GM21786 (cell line): Measurements from ENCODE around the gene UPK1A.
"Not testable (repeated sequence)": the region's sequence is repeated elsewhere in the genome, so short reads cannot be mapped to it uniquely, and the experiment has no call there.

ENCODE experiments used
- ATAC-seq: cut with Tn5 transposase; IDR thresholded peaks from one replicate; pipeline ENCODE4 v1.9.1; 2021; ENCODE audit not compliant: unreplicated experiment

Gene UPK1A

DNA sequence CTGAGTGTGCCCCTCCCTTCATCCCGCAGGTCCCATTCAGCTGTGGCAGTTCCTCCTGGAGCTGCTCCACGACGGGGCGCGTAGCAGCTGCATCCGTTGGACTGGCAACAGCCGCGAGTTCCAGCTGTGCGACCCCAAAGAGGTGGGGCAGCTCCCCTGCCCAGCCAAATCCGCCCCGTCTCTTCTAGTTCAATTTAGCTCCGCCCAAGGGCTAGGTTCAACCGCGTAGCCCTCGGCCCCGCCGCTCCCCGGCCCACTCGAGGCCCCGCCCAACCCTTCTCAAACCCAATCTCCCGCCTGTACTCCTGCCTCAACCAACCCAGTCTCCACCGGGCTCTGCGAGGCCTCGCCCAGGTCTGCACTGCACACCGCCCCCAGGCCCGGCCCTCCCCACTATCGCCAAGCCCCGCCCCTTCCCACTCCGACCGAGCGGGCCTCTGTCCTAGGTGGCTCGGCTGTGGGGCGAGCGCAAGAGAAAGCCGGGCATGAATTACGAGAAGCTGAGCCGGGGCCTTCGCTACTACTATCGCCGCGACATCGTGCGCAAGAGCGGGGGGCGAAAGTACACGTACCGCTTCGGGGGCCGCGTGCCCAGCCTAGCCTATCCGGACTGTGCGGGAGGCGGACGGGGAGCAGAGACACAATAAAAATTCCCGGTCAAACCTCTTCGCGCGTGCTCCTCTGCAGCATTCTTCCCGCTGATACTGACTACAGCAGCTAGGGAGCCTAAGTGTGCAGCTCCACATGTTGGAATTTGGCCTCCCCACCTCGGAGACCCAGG lies 21.9 kb upstream of the UPK1A start:
- peak; percentile 68 for ATAC-seq

DNA sequence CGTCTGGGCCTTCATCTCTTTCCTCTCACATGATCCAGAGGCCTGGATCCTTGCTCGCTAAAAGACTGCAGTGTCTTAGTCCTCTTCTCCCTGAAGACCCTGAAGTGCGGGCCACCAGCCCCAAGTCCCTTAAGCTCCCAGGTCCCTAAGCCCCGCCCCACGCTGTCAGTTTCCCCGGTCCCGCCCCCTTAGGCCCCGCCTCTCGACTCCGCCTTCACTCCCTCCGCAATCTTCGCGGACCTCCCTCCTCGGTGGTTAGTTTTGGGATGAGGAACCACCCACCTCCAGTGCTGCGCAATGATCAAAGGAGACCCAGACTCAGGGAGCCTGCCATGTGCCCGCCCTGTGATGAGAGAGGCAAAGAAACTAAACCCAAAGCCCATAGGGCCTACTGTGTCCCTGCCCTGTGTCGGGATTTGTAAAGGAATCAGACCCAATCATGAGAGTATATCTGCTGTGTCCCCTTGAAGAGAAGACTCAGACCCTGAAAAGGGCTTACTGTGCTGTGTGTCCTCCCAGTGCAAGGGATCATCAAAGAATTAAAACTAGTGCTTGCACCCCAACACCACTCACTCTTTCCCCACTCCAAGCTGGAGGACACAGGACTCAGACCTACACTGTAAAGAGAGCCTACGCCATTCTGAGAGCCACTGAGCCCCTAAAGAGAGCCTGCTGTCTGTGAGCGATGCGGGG lies 21.2 kb upstream of the UPK1A start:
- no peak for ATAC-seq

DNA sequence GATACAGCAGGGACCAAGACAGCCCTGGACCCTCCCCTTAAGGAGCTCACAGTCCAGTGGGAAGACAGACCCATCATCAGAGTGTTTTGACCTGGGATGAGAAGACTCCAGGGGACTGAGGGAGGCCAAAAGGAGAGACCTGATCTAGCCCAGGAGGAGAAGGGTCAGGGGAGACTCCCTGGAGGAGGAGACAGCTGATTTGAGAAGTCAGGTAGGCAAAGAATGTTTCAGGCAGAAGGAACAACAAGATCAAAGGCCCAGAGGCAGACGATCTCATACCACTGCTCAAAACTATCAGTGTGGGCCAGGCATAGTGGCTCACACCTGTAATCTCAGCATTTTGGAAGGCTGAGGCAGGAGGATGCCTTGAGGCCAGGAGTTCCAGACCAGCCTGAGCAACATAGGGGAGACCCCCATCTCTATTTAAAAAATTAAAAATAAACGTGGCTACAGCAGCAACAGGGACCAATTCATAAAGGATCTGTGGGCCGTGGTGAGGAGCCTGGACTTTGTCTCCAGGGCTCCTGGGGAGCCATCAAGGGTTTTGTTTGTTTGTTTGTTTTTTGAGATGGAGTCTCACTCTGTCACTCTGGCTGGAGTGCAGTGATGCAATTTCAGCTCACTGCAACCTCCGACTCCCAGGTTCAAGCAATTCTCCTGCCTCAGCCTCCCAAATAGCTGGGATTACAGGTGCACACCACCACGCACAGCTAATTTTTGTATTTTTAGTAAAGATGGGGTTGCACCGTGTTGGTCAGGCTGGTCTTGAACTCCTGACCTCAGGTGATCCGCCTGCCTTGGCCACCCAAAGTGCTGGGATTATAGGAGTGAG lies 20.4 kb upstream of the UPK1A start:
- ATAC-seq = no peak

DNA sequence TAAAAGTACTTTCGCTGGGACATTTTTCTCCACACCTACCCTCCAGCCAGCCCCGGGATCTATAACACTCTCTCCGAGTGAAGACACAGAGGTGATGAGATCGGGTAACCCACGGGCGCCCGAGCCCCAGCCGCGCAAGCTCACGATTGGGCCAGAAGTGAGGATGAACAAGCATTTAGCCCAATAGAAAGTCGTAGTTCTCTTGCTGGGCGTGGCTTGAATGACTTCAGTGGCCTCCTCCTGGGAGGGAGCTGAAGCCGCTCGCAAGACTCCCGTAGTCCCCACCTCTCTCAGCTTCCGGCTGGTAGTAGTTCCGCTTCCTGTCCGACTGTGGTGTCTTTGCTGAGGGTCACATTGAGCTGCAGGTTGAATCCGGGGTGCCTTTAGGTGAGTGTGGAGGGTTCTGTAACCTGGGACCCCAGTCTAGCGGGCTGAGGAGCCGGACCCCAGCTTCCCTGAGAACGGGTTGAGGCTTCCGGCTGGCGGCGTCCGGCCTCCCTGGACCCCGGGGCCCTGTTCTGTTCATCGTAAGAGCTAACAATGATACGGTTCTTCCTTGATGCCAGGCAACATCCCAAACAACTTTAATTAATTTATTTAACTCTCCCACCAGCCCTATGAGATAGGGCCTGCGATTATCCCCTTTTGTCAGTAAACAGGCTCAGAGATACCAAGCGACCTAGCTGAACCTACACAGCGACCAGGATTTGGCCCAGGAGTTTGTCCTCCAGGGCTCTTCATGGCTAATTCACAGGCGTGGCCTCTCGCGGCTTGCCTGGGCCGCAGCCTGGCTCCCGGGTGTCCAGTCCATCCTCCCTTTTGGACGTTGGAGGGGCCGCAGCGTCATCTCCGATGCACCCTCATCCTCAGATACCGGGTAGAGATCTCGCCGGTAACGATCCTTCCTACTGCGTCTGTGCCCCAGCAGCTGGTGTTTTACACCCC lies 18.0 kb upstream of the UPK1A start, which contains the start of gene COX6B1:
TSS of gene COX6B1 (plus strand) at position 307 of the 945 bp plus-strand sequence. CDS start 2,921 bp downstream, outside the sequence.
- ATAC-seq = peak; percentile 49

DNA sequence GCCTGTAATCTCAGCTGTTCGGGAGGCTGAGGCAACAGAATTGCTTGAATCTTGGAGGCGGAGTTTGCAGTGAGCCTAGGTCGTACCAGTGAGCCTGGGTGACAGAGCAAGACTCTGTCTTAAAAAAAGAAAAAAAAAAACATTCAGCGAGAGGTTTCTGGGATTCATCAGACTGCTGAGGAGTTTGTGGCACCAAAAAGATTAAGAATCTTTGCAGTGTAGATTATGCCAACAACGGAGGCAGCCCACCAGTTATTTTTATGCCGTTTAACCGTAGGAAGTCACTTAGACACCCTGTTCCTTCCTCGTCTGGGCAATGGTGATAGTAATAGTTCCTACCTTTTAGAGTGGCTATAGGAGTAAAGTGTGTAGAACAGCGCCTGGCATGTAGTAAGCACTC lies 15.7 kb upstream of the UPK1A start:
- ATAC-seq = no peak

DNA sequence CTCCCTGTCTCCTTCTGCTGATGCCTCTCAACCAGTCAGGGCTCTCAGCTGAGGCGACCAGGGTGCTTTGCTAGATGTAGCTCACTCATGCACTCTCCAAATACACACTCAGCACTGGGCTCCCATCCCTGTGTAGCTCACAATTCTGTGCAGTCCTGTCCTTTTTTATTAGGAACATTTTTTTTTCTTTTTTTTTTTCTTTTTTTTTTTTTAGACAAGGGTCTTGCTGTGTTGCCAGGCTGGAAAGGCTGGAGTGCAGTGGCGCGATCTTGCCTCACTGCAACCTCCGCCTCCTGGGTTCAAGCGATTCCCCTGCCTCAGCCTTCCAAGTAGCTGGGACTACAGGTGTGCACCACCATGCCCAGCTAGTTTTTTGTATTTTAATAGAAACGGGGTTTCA lies 11.5 kb upstream of the UPK1A start:
- ATAC-seq = not testable (repeated sequence)

DNA sequence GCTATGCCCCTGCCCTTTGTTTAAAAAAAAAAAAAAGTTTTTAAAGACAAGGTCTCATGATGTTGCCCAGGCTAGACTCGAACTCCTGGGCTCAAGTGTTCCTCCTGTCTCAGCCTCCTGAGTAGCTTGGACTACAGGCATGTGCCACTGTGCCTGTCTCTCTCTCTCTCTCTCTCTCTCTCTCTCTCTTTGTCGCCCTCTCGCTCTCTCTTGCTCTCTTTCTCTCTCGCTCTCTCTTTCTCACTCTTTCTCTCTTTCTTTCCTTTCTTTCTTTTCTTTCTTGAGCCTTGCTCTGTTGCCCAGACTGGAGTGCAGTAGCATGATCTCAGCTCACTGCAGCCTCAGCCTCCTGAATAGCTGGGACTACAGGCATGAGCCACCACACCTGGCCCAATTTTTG lies 10.7 kb upstream of the UPK1A start:
- no peak for ATAC-seq

DNA sequence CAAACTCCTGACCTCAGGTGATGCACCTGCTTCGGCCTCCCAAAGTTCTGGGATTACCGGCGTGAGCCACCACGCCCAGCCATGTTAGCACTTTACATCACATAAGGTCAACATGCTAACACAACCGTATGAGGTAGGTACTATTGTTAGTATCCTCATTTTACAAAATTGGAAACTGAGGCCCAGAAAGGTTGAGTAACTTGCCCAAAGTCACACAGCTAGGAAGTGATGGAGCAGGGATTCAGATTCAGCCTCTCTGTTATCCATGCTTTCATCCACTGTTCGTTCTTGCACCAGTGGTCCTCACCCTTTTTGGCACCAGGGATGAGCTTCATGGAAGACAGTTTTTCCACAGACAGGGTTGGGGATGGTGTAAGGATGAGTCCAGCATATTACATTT lies 9.6 kb upstream of the UPK1A start:
- ATAC-seq = no peak

DNA sequence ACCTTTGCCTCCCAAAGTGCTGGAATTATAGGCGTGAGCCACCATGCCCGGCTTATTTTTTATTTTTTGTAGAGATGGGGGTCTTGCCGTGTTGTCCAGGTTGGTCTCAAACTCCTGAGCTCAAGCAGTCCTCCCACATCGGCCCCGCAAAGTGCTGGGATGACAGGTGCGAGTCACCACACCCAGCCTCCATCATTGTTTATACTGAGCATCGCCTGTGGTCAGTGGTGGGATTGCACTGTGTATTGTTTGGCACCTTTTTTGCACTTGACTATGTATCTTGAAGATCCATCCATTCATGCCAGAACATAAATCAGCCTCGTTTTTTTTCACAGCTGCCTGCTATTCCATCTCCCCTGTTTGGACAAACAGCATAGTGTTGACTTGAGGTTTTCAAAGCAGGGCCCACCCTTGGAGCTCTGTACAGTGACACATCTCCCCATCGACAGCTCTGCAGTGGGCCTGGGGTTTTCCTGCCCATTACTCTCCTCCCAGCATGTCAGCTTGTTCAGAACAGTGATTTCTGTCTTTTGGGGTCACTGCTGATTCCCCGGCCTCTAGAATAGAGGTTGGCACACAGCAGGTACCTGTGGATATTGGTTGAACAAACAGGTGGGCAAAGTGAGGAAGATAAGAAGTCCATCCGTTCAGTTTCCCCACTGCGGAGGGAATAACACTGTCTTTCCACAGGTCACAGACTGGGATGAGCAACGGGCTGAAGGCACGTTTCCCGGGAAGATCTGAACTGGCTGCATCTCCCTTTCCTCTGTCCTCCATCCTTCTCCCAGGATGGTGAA lies 8.2 kb upstream of the UPK1A start:
- ATAC-seq = no peak

DNA sequence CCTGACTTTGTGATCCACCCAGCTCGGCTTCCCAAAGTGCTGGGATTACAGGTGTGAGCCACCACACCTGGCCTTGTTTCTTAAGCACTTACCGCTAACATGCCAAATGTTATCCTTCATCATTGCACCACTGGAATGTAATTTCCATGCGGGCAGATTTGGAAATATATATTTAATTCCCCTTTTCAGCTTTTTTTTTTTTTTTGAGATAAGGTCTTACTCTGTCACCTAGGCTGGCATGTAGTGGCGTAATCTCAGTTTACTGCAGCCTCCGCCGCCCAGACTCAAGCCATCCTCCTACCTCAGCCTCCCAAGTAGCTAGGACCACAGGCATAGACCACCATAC lies 4.3 kb upstream of the UPK1A start:
- no peak for ATAC-seq

DNA sequence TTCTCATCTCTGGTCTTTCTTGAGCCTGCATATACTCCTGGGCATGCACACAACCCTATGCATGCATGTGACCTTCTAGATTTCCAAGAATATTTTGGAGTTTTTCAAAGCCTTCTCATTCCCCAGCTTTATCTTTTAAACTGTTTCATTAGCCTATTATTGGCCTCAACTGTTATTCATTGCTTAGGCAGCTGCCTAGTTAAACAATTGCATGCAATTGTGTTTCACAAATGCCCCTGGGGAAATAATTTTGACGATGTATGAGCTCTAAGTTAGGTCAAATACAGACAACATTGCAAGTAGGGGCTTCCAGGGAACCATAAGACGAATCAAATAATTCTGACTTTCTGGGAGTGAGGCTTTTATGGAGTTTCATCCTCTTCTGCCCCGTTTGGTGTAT lies 2.3 kb upstream of the UPK1A start:
- ATAC-seq = no peak

DNA sequence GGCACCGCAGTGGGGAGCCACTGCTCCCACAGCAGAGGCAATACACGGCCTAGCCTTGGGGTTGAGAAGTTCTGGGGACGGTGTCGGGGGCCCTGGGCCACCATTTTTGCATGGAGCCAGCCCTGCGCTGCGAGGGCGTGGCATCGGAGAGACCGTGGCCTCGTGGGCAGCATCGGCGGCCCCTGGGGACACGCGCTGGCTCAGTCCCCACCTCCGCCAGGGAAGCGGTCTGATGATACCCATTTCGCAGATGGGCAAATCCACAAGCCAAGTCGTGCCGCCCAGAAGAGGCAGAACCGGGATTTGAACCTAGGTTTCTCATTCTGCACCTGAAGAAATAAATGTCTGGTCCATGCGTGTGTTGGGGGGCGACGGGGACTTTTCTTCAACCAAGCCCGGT lies 1.2 kb upstream of the UPK1A start:
- no peak for ATAC-seq

DNA sequence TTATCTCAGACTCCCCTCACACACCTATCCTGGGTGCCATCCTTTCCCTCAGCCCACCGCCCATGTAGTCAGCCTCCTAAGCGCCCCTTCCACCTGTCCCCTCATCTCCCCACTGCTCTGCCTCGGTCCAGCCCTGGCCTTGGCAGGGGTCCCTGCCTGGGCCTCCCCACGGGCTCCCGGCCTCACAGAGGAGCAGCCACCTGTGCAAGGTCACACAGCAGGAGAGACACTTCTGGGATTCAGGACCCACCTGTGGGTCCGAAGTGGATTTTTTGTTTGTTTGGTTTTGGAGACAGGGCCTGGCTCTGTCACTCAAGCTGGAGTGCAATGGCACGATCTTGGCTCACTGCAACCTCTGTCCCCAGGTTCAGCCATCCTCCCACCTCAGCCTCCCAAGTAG lies 713 bp upstream of the UPK1A start:
- no peak for ATAC-seq

DNA sequence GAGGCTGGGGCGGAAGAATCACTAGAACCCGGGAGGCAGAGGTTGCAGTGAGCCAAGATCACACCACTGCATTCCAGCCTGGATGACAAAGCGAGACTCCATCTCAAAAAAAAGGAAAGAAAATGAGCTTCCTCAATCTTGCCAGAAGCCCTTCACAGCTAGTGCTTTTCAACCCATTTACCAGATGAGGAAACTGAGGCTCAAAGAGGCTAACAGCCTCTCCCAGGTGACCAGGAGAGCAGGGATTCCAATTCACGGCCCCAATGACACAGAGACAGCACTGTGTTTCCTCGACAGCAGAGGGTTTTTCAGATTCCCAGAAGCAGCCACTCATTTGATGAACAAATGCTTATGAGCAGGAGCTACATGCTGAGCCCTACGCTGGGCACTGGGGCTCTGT lies 3.2 kb downstream of the UPK1A start:
- ATAC-seq = no peak

DNA sequence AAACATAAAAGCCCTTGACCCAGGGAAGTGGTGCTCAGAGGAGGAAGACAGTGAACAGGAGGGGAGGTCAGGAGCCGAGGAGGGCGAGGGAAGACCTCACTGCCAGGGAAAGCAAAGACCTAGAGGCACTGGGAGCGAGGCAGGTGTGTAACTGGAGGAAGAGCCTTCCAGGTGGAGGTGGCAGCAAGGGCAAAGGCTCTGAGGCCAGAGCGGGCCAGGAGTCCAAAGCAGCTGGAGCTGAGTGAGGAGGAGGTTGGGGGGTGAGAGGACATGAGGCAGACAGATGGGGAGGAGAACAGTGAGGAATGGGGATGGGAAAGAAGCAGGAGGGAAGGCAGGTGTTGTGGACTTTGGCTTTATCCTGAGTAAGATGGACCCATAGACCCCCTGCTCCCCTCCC lies 3.7 kb downstream of the UPK1A start:
- ATAC-seq = no peak

DNA sequence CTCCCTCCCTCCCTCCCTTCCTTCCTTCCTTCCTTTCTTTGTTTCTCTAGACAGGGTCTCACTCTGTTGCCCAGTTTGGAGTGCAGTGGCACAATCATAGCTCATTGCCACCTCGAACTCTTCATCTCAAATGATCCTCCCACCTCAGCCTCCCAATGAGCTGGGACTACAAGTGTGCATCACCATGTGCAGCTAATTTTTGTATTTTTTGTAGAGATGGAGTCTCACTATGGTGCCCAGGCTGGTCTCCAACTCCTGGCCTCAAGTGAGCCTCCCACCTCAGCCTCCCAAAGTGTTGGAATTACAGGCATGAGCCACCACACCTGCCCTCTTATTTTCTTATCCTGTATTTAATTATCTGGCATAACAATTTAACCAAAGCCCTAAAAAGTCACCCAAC lies 4.4 kb downstream of the UPK1A start:
- ATAC-seq = no peak

DNA sequence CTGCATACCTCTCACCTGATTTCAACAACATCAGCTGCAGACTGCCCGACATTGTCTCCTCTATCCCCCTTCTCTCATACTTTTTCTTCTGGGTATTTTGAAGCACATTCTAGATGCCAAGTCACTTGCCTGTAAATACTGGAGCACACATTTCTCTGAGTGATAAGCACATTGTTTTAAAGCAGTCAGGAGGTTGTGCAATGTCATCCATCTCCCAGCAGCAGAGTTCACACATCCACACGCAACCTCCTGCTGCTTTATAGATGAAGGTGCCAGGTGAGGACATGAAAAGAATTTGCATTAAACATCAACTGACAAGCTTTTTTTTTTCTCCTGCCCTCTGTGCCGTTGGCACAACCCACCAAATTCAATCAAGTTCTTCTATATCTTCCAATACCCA lies 5.5 kb downstream of the UPK1A start:
- ATAC-seq = no peak

DNA sequence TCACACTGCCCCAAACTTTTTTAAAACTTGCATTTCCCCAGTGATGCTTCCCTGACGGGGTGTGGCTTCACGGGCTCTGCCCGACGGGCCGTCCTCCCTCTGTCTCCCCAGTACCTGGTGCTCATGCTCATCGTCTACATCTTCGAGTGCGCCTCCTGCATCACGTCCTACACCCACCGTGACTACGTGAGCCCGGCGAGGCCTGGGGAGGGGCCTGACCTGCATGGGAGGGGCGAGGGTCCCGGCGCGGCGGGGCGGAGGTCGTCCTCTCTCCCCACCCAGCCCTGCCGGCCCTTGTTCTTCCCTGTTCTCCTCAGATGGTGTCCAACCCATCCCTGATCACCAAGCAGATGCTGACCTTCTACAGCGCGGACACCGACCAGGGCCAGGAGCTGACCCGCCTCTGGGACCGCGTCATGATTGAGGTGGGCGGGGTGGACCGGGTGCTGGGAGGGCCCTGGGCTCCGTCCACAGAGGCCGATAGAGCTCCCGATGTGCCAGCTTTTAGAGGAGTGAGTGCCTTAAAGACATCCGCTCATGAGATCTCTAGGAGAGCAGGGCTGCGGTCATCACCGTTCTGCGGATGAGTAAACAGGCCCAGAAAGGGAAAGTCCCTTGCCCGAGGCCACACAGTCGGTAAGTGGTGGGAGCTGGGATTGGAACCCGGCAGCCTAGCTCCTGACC lies 6.9 kb downstream of the UPK1A start:
- ATAC-seq = no peak

DNA sequence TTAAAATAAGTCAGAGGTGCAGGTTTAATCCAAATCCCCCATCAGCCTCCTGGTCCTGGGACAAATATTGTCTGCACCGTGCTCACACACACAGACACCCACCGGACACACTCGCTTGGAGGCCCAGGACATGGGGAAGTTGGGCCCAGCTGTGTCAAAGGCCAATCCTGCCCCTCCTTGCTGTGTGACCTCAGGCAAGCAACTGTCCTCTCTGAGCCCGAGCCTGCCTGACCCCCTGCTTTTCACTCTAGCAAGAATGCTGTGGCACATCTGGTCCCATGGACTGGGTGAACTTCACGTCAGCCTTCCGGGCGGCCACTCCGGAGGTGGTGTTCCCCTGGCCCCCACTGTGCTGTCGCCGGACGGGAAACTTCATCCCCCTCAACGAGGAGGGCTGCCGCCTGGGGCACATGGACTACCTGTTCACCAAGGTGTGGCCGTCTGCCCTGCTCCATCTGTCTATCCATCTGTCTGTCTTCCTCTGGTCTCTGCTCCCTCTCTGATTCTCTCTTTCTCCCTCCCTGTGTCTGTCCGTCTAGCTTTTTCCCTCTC lies 9.3 kb downstream of the UPK1A start:
- no peak for ATAC-seq
